Measurements from ENCODE around the gene ACSF3.
A peak's percentile ranks its signal among the peaks of the same experiment; 100 is the strongest.

ACSF3 gene

GRCh38 chr16:89201439-89202377 is 108.1 kb downstream of the ACSF3 start:
- DNase-seq (ENCODE audit: low read depth in 2 of 2) = peak; percentile 77 to 78

GRCh38 chr16:89202422-89203215 is 109.0 kb downstream of the ACSF3 start:
- no peak for DNase-seq (ENCODE audit: low read depth in 2 of 2)

All from stimulated activated CD4-positive, alpha-beta T cell treated with anti-CD3 and anti-CD28 coated beads, Interleukin-1b, Interleukin-23, amount 100 ng/mL, for 4 hours (primary cell).